LNCaP clone FGC (cell line): ENCODE data around the gene MKKS.

ENCODE experiments used
- DNase-seq: peaks from one replicate; pipeline ENCODE4 v3.0.0-alpha.2; 2011; ENCODE audit warnings: low read depth
- H3K4me3 ChIP-seq: 2 replicates; pipeline ENCODE4 v1.5.1; 2011; ENCODE audit warnings: mild to moderate bottlenecking, low read depth, low read length, control low read depth
- CTCF ChIP-seq: IDR thresholded peaks from 2 replicates; pipeline ENCODE4 v1.5.1; 2012; ENCODE audit warnings: mild to moderate bottlenecking; ENCODE audit not compliant: control insufficient read depth, insufficient read depth; ENCODE audit errors: extremely low read depth

MKKS gene

DNA sequence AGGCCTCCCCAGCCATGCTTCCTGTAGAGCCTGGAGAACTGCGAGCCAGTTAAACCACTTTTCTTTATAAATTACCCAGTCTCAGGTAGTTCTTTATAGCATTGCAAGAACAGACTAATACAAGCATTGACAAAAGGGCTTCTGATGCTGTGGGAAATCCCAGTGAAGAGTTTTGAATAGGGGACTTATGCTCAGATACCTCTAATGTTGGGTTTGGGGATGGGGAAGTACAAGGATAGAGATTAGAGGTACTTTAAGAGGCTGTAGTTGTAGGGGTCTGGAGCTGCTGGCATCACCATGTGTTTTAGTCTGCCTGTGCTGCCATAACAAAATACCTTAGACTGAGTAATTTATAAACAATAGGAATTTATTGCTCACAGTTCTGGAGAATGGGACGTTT is 9.9 kb upstream of the MKKS start:
- no peak for TF ChIP-seq CTCF
- no peak for DNase-seq
- H3K4me3 ChIP-seq, result no peak overlapping the region

DNA sequence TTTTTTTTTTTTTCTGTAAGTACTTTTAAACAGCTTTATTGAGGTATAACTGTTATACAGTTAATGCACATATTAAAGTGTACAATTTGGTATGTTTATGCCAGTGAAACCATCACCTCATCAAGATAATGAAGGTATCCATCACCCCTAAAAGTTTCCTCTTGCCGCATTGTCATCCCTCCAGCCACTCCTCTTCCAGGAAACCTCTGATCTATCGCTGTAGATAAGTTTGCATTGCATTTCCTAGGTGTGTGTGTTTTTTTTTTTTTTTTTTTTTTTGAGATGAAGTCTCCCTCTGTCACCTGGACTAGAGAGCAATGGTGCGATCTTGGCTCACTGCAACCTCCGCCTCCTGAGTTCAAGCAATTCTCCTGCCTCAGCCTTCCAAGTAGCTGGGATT is 4.2 kb upstream of the MKKS start:
- DNase-seq, result no peak
- TF ChIP-seq CTCF, result no peak
- H3K4me3 ChIP-seq, result no peak overlapping the region

GRCh38 chr20:10436053-10436699 is 2.2 kb upstream of the MKKS start:
- no peak for TF ChIP-seq CTCF
- no peak for DNase-seq
- peak overlapping the region; percentile 87 for H3K4me3 ChIP-seq

GRCh38 chr20:10434832-10435812 is 1.1 kb upstream of the MKKS start, which contains the start of gene SLX4IP:
Gene SLX4IP, plus strand, starts transcription at chr20:10435305. Its CDS starts 22,900 bp downstream, at chr20:10458205.
- peak; percentile 98 for DNase-seq
- TF ChIP-seq CTCF, result no peak
- peak within 1 kb of the TSS; percentile 87 for H3K4me3 ChIP-seq

GRCh38 chr20:10434467-10434831 is 427 bp upstream of the MKKS start:
- peak; percentile 99 for DNase-seq
- 0 out of 2 replicates have a peak, but pooled peaks have one; percentile 1 for TF ChIP-seq CTCF
- H3K4me3 ChIP-seq, result peak overlapping the region; percentile 87

DNA sequence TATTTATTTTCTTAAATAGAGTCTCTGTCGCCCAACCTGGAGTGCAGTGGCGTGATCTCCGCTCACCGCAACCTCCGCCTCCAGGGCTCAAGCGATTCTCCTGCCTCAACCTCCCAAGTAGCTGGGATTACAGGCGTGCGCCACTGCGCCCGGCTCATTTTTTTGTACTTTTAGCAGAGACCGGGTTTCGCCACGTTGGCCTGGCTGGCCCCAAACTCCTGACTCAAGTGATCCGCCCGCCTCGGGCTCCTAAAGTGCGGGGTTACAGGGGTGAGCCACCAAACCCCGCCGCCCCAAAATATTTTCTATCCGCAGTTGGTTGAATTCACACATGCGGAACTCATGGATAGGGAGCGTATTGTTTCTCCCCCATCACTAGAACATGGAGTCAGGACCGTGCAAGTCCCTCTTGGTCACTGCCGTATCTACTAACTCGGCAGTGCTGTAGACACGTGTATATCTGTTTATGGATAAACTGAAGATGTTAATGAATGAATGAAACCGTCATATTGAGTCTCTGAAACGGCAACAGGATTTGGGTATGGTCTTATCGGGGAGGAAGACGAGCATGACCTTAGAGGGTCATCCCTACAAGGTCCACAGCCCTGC is 904 bp downstream of the MKKS start:
- no peak for TF ChIP-seq CTCF

More for the DNA sequence above, 904 bp downstream of the MKKS start:
- H3K4me3 ChIP-seq, result peak overlapping the region; percentile 87
- DNase-seq, result no peak
